K562 (cell line): ENCODE results near the gene PLEKHA6. TPM values are rescaled to one million over a fixed set of nuclear protein-coding genes. Genes with fewer than 3 reads are reported as not detected.

Experiments
- ATF1 ChIP-seq, 2 experiments: fragments of 450-650 bp in 1 of 2; IDR thresholded peaks; 2 replicates each; pipeline ENCODE4 v1.6.1; 2016; ENCODE audit warnings: missing compliant biosample characterization in 1 of 2, missing genetic modification characterization in 1 of 2
- BRCA1 ChIP-seq, 2 experiments: fragments of 450-650 bp in 1 of 2; sonication (generic) in 1 of 2; formaldehyde crosslinking in 1 of 2; IDR thresholded peaks; 2 replicates each; pipeline versions ENCODE4 v1.5.0 to v1.6.1; 2017 to 2020; ENCODE audit warnings: mild to moderate bottlenecking in 1 of 2, missing genetic modification reagents in 1 of 2
- CLOCK ChIP-seq: fragments of 250-450 bp; sonication (Bioruptor Pico); IDR thresholded peaks from 2 replicates; pipeline ENCODE4 v1.4.0; 2020; ENCODE audit warnings: mild to moderate bottlenecking, moderate library complexity, borderline replicate concordance
- GTF2F1 ChIP-seq: IDR thresholded peaks from 2 replicates; pipeline ENCODE4 v1.6.1; 2011; ENCODE audit warnings: low read depth, low read length, improper control_type of control experiment
- MEF2A ChIP-seq: IDR thresholded peaks from 2 replicates; pipeline ENCODE4 v1.6.1; 2011; ENCODE audit warnings: low read depth, mild to moderate bottlenecking, low read length, moderate library complexity; ENCODE audit not compliant: control insufficient read depth
- UBTF ChIP-seq, 2 experiments: IDR thresholded peaks; 2 replicates each; pipeline ENCODE4 v1.6.1; 2012; ENCODE audit warnings: improper control_type of control experiment in 2 of 2, low read depth in 2 of 2, low read length in 2 of 2, borderline replicate concordance in 1 of 2
- ZZZ3 ChIP-seq: fragments of 450-650 bp; IDR thresholded peaks from 2 replicates; pipeline ENCODE4 v1.6.1; 2016; ENCODE audit warnings: antibody characterized with exemption, mild to moderate bottlenecking, moderate library complexity
- polyA plus RNA-seq, 8 experiments: library from polyadenylated mRNA; depleted of rRNA in 4 of 8; stranded (reverse) in 5 of 8; unstranded in 3 of 8; fragments of >200 nt; fragmentation: Nextera tagmentation in 2 of 8; fragmentation: Illumina TruSeq in 1 of 8; extraction: Ambion mirVana in 2 of 8; extraction: Trizol in 1 of 8; gene quantifications; 2 replicates each; pipeline versions ENCODE4 v1.2.1 to v1.2.3, GENCODE V29; 2011 to 2014; ENCODE audit warnings: inconsistent platforms in 1 of 8, missing spikeins in 1 of 8
- total RNA-seq, 7 experiments: library from RNA; depleted of rRNA in 6 of 7; stranded (reverse); fragments of >200 nt in 6 of 7; fragmentation: Illumina TruSeq in 2 of 7; extraction: Trizol in 2 of 7; gene quantifications; 2 replicates each; pipeline versions ENCODE4 v1.2.1 to v1.2.3, GENCODE V29; 2011 to 2021; ENCODE audit warnings: low replicate concordance in 1 of 7

PLEKHA6 gene
- total and polyA plus RNA-seq, 9 of the 15 experiments (the other 6 are each of a cell fraction or from before 2014, with no cell fraction given) = under 0.01 to 0.33 (median 0.01) TPM; not detected in 4

GRCh38 chr1:204289280-204289679 lies 70.4 kb downstream of the PLEKHA6 start (continued):
- no peak for TF ChIP-seq UBTF (IDR thresholded peaks at IDR 0.05; ENCODE audit: borderline replicate concordance in 1 of 2, low read depth in 2 of 2, low read length in 2 of 2)
- TF ChIP-seq BRCA1 (IDR thresholded peaks at IDR 0.05) = no peak
- no peak for TF ChIP-seq BRCA1 (CRISPR knock-in tag; IDR thresholded peaks at IDR 0.05)
- no peak for TF ChIP-seq MEF2A
- no peak for TF ChIP-seq GTF2F1
- no peak for TF ChIP-seq CLOCK (CRISPR knock-in tag)
- no peak for TF ChIP-seq ZZZ3
- no peak for TF ChIP-seq ATF1 (CRISPR knock-in tag; IDR thresholded peaks at IDR 0.05)
- TF ChIP-seq ATF1 (tag; IDR thresholded peaks at IDR 0.05) = no peak
- TF ChIP-seq, all 486 proteins: peak for 3
